NCI-H2227 (cell line): ENCODE data around the gene ATG4B.

Experiments used
- DNase-seq: peaks from one replicate; lab custom pipeline; 2025; ENCODE audit not compliant: unreplicated experiment; lab: John Stamatoyannopoulos, UW

The ATG4B gene

DNA sequence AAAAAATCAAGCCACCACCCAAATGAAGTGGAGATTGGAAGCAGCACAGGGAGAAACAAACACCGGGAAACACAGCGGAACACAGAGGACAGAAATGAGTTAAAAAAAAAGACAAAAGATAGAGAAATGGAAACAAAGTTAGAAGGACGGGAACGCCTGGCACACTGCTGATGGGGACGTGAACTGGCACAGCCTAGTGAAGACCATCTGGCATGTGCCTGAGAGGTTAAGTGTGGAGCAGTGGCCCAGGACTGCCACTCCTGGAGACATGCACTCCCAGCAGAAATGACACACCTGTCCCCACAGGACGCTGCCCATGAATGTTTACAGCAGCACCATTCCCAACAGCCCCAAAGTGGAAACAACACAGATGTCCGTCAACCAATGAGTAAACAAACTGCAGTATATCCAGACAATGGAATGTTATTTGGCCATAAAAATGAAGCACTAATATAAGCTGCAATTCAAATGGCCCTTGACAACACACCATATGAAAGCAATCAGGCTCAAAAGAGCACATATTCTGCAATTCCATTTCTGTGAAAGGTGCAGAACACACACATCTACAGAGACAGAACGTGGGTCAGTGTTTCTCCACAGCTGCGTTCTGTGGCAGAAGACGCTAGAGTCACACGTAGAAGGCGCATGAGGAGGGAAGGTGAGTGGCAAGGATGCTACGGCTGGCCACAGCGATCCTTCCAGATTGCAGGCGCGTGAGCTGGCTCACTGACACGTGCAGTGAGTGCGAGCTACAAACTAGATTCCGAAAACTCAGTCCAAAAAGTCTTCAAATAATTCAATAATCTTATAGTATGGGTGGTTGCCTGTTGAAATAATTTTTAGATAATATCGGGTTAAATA, 25.1 kb upstream of the ATG4B start:
- DNase-seq: no peak

DNA sequence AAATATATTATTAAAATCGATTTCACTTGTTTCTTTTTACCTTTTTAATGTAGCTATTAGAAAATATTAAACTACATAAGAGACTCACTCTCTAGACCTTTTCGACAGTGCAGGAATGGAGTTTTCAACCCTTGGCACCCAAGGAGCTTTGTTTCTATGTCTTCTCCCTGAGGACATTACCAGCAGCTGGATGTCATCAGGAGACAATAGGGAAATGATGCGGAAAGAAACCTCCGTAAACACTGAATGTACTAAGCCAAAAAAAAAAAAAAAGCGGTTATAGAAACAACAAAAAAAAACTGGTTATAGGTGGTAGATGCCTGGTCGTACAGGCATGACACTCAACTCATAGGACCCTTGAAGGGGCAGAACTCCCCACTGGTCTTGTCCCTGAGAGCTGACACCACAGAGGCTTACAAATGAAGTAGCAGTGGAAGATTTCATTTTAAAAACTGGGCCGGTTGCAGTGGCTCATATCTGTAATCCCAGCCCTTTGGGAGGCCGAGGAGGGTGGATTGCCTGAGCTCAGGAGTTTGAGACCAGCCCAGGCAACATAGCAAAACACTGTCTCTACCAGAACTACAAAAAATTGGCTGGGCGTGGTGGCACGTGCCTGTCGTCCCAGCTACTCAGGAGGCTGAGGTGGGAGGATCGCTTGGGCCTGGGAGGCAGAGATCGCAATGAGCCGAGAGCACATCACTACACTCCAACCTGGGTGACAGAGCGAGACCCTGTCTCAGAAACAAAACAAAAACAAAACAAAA, 24.3 kb upstream of the ATG4B start:
- no peak for DNase-seq

DNA sequence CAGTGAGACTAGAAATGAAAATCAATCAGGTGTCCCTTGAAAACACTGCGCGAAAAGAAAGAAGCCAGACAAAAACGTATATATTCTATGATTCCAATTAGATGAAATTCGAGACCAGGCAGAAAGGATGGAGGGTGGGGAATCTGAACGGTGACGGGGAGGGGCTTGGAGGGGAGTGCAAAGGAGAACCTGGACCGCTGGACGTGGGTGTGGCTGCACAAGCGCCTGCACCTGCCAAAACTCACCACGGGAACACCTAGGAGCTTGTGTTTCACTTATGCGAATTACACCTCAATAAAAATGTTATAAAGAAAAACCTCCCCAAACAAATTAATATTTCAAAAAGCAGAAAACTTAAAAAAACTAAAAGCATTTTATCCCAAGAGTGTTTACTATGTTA, 22.5 kb upstream of the ATG4B start:
- DNase-seq: no peak

DNA sequence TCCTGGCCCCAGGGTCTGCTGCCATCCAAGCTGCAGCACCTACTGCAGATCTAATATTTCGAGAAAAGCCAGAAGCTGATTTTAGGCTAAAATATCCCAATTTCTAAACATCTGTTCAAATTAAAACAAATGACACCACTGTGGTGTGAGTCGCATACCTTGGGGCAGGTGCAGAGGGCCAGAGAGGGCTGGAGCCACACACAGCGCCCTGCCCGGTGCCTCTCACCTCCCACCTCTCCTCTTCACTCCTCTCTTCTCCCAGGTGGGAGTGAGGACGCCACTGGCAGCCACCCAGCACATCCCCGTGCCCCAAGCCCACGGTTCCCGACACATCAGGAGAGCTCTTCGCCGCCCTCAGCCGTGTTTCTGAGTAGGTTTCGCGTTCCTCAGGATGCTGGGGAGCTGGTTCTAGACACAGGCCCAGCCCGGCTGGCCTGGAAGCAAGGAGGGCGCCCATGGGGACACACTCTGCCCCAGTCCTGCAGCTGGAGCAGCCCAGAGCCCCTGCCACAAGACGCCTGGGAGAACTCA, 21.9 kb upstream of the ATG4B start:
- DNase-seq: no peak

DNA sequence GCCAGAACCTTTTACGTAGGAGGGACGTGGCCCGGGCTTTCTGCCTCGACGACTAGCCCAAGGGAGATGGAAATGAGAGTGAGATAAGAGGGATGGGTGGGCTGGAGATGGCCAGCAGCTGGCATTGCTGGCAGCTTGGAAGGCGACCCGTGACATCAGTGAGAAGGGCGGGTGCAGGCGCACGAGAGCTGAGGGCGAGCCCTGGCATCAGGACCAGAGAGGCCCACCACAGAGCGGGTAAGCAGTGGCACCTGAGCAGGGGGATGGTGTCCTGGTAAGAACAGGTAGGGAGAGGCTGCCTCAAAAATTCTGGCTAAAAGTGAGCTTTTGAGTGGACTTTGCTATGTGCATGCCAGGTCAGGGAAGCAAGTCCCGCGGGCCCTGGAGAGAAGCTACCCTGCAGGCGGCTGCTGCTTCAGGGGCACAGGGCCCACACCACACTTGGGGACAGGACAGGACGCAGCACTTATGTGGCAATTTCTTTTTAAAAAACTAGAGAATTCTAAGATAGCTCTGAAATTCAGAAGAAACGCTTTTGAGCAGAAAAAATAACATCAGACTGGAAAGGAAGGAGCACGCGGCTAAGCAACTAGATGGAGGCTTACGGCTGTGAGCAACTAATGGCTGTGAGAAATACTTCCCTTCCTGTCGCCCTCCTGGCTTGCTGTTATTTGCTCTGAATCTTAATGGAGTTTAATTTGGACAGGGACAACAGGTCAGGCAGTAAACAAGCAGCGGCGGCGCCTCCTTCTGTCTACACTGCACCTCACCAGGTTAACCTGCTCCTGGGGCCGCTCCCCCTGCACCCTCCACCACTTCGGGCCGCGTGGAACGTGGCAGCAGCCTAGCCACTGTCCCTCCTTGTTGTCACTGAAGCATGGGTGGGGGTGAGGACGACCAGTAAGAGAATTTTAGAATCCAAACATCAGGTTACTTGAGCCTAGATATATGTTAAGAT, 21.0 kb upstream of the ATG4B start:
- peak; percentile 11 for DNase-seq

DNA sequence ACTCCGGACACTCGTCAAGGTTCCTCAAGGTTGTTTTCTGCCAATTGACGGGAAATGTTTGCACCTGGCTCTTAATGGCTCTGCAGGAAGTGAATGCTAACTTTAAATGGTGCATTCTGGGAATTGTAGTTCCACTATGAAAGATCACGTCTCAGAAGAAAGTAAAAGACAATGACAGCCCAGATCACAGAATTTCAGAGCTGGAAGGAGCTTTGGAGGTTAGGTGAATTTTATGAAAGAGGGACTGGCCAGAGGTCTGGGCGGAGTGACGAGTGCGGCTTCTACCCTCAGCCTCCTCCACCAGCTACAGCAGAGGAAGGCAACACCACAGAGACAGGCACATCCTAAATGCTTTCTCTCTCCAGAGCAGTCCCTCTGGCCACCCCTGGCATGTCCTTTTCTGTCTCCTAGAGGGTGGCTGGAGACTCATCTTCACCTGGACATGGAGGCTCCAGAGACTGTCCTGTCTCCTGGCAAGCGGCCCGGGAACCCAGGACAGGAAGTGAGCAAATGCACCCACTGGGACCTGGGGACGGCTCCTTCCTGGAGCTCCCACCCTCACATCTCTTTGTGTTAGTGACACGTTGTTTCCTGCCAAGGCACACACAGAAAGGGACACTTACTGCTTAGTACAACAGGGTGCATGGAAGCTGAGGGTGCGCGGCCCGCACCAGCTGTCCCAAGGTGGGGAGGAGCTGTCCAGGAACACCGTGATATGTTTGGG, 19.9 kb upstream of the ATG4B start:
- peak; percentile 67 for DNase-seq

DNA sequence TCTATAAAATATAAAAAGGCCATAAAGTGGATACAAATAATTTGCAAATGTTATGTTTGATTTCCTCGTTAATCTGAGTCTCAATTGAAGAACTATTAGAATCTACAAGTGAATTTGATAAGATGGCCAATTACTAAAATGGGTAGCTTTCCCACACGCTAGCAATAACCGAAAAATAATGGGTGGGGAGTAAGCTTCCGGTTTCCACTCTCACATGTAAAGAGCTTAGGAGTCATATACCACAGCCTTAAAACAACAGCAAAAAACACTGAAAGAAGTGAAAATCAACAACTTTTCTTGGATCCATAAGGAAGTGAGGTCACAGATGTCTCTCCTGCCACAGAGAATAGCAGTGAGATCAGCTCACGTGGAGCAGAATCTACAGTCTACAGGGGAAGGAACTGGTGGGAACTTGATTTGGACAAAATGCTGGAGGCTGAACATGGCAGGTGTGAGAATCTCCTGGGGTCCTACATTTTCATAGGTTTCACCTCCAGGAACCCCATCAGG, 19.1 kb upstream of the ATG4B start:
- no peak for DNase-seq

DNA sequence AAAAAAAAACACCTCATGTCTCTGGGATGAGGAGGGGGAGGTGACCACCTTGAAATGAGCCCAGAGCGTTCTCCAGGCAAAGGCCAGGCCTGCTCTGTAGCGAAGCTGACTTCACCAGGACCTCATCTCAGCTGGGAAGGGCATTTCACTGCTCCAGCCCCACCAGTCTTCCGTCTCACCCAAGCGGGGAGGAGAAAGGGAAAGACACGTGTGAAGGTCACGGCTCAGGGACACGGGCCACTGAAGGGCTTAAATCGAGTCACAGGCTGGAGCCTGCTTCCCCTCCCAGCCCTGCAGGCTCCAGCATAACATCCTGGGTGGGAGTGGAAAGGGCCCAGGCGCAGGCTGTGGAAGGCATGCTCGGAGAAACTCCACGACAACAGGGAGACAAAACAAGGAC, 18.7 kb upstream of the ATG4B start:
- no peak for DNase-seq

DNA sequence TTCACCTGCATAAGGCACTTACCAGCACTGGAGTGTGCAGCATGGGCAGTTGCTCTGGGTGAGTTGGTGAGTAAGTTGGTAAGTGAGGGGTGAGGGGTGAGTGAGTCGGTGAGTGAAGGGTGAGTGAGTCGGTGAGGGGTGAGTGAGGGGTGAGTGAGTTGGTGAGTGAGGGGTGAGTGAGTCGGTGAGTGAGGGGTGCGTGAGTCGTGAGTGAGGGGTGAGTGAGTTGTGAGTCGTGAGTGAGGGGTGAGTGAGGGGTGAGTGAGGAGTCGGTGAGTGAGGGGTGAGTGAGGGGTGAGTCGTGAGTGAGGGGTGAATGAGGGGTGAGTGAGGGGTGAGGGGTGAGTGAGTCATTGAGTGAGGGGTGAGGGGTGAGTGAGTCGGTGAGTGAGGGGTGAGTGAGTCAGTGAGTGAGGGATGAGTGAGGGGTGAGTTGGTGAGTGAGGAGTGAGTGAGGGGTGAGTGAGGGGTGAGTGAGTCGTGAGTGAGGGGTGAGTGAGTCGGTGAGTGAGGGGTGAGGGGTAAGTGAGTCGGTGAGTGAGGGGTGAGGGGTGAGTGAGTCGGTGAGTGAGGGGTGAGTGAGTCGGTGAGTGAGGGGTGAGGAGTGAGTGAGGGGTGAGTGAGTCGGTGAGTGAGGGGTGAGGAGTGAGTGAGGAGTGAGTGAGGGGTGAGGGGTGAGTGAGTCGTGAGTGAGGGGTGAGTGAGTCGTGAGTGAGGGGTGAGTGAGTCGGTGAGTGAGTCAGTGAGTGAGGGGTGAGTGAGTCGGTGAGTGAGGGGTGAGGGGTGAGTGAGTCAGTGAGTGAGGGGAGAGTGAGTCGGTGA, 17.7 kb upstream of the ATG4B start:
- no peak for DNase-seq

DNA sequence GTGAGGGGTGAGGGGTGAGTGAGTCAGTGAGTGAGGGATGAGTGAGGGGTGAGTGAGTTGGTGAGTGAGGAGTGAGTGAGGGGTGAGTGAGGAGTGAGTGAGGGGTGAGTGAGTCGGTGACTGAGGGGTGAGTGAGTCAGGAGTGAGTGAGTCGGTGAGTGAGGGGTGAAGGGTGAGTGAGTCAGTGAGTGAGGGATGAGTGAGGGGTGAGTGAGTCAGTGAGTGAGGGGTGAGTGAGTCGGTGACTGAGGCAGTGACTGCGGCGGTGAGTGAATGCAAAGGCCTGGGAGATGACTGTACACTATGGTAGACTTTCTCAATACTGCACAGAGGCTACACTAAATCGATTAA, 17.1 kb upstream of the ATG4B start:
- no peak for DNase-seq

DNA sequence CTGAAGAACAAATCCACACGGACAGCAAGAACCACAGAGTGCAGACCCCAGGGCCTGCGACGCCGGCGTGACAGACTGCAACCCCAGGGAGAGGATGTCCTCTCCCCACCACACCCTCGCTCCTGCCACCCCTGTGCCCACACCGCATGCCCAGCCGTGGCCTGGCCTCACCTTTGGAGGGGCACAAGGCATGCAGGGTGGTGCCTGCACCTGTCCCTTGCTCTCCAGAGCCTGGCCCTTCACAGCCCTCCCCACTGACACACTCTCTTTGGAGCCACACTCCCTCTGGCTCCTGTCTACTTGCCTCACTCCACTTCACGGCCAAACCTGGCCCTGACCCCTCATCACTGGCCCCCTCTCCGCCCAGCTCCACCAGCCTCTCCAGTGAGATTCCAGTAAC, 9.8 kb upstream of the ATG4B start:
- no peak for DNase-seq

DNA sequence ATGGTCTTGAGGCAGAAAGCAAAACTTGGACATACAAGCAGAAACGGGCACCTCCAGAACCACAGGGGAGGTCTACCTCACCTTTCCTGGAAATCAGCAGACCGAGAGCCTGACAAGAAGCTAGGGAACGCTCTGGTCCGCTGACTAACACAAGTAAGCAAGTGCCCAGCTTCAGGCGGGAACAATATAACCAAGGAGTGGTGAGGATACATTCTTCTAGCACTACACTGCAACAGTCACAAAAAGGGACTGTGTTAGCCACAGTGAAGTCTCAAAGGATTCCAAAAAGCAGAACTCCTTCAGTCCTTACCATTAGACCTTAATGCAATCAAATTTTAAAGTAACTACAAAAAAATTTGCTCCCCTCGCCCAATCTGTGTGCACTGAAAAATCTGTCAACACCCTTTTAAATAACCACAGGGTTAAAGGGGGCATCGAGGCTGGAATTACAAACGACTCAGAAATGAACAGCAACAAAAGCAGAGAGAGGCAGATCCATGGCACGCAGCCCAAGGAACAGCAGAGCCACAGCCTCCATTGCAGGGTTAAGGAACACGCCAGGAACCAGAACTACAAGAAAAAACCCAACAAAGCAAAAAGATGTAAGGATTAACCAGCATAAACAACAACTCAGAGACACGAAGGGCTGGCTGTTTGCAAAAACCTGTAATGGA, 7.6 kb upstream of the ATG4B start:
- no peak for DNase-seq

DNA sequence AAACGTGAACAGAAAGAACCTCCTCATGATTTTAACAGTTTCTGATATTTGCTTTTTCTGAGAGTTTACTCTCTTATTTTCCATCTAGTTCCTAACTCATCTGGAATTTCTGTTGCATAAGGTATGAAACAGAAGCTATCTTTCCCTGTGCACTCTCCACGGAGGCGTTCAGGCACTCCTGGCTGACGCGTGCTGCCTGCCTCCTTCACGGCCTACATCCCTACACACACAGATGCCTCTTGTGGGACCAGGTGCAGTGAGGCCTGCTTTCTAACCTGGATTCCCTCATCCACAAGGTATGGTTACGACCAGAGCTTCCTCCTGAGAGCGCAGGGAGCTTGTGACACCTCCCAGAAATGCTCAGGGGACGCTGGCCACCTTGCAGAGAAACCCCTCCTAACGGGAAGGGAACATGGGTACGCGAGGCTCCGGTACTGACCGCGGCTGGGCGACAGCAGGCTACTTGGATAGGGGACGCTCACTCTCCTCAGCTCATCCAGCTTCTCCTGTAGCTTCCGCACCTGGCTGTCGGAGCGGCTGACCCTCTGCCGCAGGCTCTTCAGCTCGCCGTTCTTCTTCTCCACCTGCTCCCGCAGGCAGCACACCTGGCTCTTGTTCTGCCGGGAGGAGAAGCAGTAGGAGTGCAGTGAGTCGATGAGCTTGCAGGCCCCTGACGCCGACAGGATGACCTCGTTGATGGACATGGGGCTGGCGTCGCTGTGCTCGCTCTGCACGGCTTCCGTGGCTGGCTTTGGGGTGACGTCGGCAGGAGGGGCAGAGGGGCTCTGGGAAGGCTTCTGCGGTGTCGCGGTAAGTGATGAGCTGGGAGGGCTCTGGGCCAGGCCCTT, 4.8 kb upstream of the ATG4B start:
- no peak for DNase-seq

DNA sequence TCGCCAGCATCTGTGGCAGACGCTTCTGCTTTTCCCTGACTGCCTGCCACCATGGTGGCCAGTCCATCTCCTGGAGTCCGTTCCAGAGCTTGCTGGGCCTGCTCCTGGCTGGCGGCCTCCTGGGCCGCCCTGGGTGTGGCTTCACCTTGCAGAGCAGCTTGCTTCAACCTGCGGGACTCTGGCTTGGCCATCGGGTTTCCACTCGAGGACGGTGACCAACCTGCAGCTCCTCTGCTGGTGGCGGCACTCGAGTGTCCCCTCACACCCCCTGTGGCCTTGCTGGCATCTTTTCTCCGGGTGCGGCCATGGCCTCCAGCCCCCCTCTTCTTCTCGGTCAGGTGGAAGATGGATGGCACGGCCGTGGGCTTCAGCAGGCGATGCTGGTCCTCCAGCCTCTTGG, 3.9 kb upstream of the ATG4B start:
- DNase-seq: no peak

DNA sequence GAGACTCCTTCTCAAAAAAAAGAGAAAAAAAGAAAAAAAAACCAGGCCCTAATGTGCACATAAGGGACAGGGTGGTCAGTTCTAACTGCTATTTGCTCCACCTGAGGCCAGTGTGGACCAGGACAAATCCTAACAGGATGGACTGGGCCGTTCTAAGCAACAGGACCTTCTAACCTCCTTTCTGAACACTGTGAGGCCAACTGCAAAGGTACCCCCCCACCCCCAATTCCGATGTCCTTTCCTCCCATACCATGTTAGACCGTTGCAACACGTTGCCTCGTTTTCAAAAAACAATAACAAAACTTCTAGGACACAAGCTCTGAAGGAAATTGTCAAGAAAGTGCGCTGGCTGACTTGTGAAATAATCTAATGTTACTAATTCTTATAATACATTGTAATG, 1.7 kb upstream of the ATG4B start:
- DNase-seq: no peak

DNA sequence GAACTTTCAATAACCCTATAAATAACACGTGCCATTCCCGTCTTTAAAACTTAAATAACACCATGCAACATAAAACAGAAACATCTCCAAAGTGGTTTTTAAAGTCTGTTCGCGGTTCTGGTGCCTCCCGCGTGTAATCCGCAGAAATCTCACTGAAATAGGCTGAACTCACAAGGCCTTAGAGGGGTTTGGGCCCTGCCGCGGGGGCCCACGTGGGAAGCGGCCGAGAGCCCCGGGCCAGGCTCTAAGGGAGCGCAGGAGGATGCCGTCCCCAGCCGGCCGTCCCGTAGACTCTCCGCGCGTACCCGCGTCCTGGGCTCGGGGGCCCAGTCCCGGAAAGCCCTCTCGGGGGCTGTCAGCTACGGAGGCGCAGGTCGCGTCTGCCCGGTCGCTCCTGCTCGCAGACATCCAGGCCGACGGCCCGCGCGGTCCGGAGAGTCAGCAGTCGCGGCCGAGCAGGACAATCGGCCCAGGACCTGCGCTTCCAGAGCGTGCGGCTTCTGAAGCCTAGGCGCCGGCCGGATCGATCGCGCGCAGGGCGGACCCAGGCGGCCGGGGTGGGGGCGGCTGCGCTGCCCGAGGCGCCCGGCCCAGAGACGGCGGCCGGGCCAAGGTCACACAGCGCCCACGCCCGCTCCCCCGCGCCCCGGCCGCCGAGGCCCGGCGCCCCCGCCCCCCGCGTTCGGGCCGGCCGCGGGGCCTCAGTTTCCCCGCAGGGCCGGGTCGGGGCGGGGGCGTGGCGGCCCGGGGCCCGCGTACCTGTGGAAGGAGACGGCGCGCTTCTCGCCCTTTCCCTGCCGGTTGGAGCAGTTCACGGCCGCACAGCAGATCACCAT, 1.1 kb upstream of the ATG4B start:
- DNase-seq: peak; percentile 38
